NCI-H128 (cell line): ENCODE data around the gene DEFB115.
"Not testable (repeated sequence)": the region's sequence is repeated elsewhere in the genome, so short reads cannot be mapped to it uniquely, and the experiment has no call there.

Experiments used
- DNase-seq: peaks from one replicate; lab custom pipeline; 2025; ENCODE audit not compliant: unreplicated experiment; lab: John Stamatoyannopoulos, UW

DEFB115 gene

GRCh38 chr20:31257364-31257763 is at the start of gene DEFB115:
DEFB115 (plus strand) TSS chr20:31257664; CDS start chr20:31257664, 0 bp downstream.
- DNase-seq = no peak

GRCh38 chr20:31236953-31237352 is 20.5 kb upstream of the DEFB115 start:
- DNase-seq = no peak

GRCh38 chr20:31237763-31238162 is 19.7 kb upstream of the DEFB115 start:
- no peak for DNase-seq

GRCh38 chr20:31239139-31239538 is 18.3 kb upstream of the DEFB115 start:
- DNase-seq = no peak

- DNase-seq = no peak
Observed at GRCh38 chr20:31256959-31257358, 505 bp upstream of the DEFB115 start.

- no peak for DNase-seq
Observed at GRCh38 chr20:31260326-31260932, 3.0 kb downstream of the DEFB115 start.

GRCh38 chr20:31274441-31274840 is 17.0 kb downstream of the DEFB115 start:
- DNase-seq = no peak

GRCh38 chr20:31278178-31278577 is 20.7 kb downstream of the DEFB115 start:
- DNase-seq = no peak

GRCh38 chr20:31284964-31285363 is 27.5 kb downstream of the DEFB115 start:
- DNase-seq = not testable (repeated sequence)

- no peak for DNase-seq
Observed at GRCh38 chr20:31308535-31309162, 51.2 kb downstream of the DEFB115 start, which contains the start of gene DEFB116. DEFB116 (minus strand) TSS chr20:31308585; CDS start chr20:31308585, 0 bp downstream.
